Bronchial epithelial cell (primary cell): ENCODE data around the gene ATP4B. TPM values are rescaled to one million over a fixed set of nuclear protein-coding genes. Genes with fewer than 3 reads are reported as not detected.
A peak's percentile ranks its signal among the peaks of the same experiment; 100 is the strongest.

Experiments used
- DNase-seq: peaks from one replicate; pipeline ENCODE4 v3.0.0-alpha.2; 2010; ENCODE audit warnings: low read depth
- FAIRE-seq: peaks from 2 replicates; lab custom pipeline; 2011; peaks lifted over from hg19 to GRCh38; lab: Jason Lieb, UNC
- H3K27me3 ChIP-seq: 2 replicates; pipeline ENCODE4 v1.5.1; 2011; ENCODE audit warnings: low read length; ENCODE audit not compliant: control insufficient read depth, insufficient read depth
- H3K36me3 ChIP-seq: 2 replicates; pipeline ENCODE4 v1.5.1; 2011; ENCODE audit warnings: low read length; ENCODE audit not compliant: control insufficient read depth, insufficient read depth
- H3K4me3 ChIP-seq: 2 replicates; pipeline ENCODE4 v1.5.1; 2011; ENCODE audit warnings: mild to moderate bottlenecking, low read depth, low read length, control low read depth
- CTCF ChIP-seq: IDR thresholded peaks from 2 replicates; pipeline ENCODE4 v1.5.1; 2011; ENCODE audit warnings: mild to moderate bottlenecking, moderate library complexity, low read length, control low read depth, inconsistent platforms; ENCODE audit not compliant: insufficient read depth, severe bottlenecking
- total RNA-seq: library from RNA; depleted of rRNA; stranded (reverse); fragments of >200 nt; gene quantifications from 2 replicates; pipeline ENCODE4 v1.2.1, GENCODE V29; 2014

ATP4B gene
- total RNA-seq, 1 donor from 2014 or later, result not detected

GRCh38 chr13:113620036-113620796, 37.8 kb downstream of the ATP4B start:
- DNase-seq (no peak), FAIRE-seq (no peak)
- H3K4me3 ChIP-seq, result no peak overlapping the region
- H3K27me3 ChIP-seq, result no peaks in the 10 kb centered on the region
- no peak for TF ChIP-seq CTCF
- H3K36me3 ChIP-seq, result peaks cover 15% of the 10 kb centered on the region

GRCh38 chr13:113618455-113618854, 39.5 kb downstream of the ATP4B start:
- DNase-seq, result no peak
- Histone ChIP-seq H3K27me3 (no peaks in the 10 kb centered on the region), H3K4me3 (no peak overlapping the region), H3K36me3 (peaks cover 15% of the 10 kb centered on the region)
- FAIRE-seq, result no peak
- no peak for TF ChIP-seq CTCF

DNA sequence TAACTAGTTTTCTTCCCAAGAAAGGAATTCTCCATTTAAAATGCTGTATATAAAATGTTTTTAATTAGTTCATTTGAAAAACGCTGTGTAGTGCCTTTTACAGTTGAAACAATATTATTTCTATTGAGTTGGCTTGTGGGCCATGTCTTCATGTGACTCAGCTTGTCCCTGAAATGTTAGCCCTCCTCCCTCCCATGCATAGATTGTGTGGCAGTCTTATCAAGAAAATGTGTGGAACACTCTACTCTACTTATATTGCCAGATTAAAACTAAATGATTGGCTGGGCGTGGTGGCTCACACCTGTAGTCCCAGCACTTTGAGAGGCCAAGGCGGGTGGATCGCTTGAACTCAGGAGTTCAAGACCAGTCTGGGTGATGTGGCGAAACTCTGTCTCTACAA, 40.0 kb downstream of the ATP4B start:
- FAIRE-seq (no peak), DNase-seq (no peak)
- TF ChIP-seq CTCF, result no peak
- no peaks in the 10 kb centered on the region for H3K27me3 ChIP-seq
- H3K4me3 ChIP-seq, result no peak overlapping the region
- H3K36me3 ChIP-seq, result peaks cover 13% of the 10 kb centered on the region

GRCh38 chr13:113616991-113617749, 40.8 kb downstream of the ATP4B start:
- DNase-seq (peak; percentile 51), FAIRE-seq (no peak)
- H3K4me3 ChIP-seq, result no peak overlapping the region
- no peaks in the 10 kb centered on the region for H3K27me3 ChIP-seq
- peaks cover 11% of the 10 kb centered on the region for H3K36me3 ChIP-seq
- no peak for TF ChIP-seq CTCF

GRCh38 chr13:113616281-113616906, 41.6 kb downstream of the ATP4B start:
- H3K36me3 ChIP-seq, result peaks cover 11% of the 10 kb centered on the region
- no peak for TF ChIP-seq CTCF
- no peak for FAIRE-seq
- peak; percentile 4 for DNase-seq
- H3K4me3 ChIP-seq, result no peak overlapping the region
- no peaks in the 10 kb centered on the region for H3K27me3 ChIP-seq
